ENCODE measurements around the gene CDHR1. TPM values are rescaled to one million over a fixed set of nuclear protein-coding genes. Genes with fewer than 3 reads are reported as not detected.

CDHR1 gene
- total RNA-seq, 4 donors from 2014 or later, result 0.17 to 0.22 TPM; not detected in 2

DNA sequence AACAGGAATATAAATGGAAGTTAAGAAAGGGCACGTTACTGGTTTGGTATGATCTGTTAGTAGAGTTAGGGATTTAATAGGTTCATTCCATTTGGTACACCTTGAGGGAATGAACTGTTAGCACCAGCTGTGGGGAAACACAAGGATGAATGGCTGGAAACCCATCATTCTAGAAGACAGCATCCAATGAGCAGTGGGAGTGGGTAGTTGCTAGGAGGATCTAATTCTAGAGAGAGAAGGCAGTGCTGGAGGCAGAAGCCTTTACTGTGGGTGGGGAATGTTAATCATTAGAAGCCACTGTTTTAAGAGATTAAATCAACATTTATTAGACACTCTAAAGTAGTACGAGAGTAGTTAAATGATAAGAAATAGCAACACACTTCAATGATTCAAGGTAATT lies 36.3 kb upstream of the CDHR1 start:
- TF ChIP-seq, protein P1, sequence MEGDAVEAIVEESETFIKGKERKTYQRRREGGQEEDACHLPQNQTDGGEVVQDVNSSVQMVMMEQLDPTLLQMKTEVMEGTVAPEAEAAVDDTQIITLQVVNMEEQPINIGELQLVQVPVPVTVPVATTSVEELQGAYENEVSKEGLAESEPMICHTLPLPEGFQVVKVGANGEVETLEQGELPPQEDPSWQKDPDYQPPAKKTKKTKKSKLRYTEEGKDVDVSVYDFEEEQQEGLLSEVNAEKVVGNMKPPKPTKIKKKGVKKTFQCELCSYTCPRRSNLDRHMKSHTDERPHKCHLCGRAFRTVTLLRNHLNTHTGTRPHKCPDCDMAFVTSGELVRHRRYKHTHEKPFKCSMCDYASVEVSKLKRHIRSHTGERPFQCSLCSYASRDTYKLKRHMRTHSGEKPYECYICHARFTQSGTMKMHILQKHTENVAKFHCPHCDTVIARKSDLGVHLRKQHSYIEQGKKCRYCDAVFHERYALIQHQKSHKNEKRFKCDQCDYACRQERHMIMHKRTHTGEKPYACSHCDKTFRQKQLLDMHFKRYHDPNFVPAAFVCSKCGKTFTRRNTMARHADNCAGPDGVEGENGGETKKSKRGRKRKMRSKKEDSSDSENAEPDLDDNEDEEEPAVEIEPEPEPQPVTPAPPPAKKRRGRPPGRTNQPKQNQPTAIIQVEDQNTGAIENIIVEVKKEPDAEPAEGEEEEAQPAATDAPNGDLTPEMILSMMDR (IDR thresholded peaks at IDR 0.05; ENCODE audit: low read depth), result no peak

DNA sequence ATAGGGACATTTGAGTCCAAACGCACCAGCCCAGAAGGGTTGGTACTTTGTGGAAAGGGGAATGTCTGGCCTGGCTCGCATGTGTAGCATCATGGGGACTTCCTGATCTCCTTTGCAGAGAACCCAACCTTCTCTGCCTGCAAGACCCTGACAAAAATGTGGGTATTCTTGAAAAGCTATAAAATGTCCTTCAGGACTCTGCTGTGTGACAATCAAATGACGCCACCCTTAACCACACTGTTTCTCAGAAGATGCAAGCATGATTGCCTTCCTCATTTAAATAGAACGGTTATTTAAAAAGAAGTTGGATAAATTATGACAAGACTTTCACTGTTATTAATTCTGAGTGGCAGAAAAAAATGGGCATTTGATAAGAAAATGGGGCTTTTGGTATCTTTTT lies 35.8 kb upstream of the CDHR1 start:
- TF ChIP-seq, protein P1 (IDR thresholded peaks at IDR 0.05; ENCODE audit: low read depth), result no peak

DNA sequence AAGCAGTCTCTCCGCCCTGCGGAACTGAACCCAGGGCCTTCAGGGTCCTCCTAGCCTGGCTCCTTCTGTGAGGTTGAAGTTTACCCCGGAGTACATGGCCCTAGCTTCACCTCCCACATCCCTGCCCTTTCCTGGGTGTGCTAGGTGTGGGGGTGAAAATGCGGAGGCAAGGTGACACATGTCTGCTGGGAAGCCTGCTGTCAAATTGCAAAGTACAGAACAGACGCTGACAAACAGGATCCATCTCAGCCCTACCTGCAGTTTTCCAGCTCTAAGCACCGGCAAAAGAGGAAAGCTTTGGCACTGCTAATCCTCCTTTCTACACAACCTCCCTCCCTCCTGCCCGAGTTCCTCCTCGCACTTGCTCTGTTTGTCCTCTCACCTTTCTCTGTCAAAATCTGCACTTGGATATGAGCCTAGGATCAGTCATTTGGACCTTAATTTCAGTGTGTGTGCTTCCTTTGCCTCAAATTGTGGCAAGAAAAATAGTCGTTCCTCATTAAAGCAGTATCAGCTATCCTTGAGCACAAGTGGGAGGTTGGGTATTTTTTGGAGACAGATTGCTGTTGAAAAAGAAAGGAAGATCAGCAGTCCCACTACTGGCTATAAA lies 35.2 kb upstream of the CDHR1 start:
- TF ChIP-seq, protein P1 (IDR thresholded peaks at IDR 0.05; ENCODE audit: low read depth), result no peak

DNA sequence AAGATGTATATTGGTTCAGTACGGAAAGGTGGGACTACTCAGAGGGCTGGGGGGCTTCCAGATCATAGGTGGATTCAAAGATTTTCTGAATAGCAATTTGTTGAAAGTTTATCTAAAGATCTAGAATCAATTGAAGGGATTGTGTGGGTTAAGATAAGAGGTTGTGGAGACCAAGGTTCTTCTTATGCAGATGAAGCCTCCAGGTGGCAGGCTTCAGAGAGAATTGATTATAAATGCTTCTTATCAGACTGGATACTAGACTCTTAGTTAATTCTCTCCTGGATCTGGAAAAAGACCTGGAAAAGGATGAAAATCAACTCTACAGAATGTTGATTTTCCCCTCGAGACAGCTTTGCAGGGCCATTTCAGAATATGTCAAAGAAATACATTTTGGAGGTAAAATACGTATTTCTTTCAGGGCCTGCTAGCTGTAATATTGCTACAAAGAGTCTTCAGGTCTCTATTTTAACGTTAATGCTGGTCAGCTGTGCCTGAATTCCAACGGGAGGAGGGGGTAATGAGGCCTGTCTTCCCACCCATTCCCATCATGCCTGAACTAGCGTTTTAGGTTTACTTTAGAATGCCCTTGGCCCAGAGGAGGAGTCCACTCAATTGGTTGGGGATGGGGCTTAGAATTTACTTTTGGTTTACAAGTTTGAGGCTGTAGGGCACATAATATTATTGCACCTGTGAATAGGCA lies 33.5 kb upstream of the CDHR1 start:
- TF ChIP-seq, protein P1 (IDR thresholded peaks at IDR 0.05; ENCODE audit: low read depth), result no peak

DNA sequence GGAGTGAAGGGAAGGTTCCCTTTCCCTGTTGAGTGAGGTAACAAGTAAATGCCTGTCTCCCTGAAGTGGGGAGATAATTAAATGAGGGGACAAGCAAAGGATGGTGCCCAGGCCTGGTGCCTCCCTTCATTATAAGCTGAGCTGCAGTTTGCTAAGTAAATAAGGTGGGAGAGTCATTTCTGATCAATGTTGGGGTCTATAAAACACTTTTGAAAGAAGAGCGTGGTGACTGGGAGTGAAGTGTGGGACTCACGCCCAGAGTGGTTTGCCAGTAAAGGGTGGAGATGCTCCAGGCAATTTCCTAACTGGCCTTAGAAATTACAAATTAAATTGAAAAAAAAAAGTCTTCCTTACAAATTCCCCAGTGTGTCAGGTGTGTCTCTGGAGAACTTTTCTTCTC lies 30.3 kb upstream of the CDHR1 start:
- TF ChIP-seq, protein P1 (IDR thresholded peaks at IDR 0.05; ENCODE audit: low read depth), result no peak

DNA sequence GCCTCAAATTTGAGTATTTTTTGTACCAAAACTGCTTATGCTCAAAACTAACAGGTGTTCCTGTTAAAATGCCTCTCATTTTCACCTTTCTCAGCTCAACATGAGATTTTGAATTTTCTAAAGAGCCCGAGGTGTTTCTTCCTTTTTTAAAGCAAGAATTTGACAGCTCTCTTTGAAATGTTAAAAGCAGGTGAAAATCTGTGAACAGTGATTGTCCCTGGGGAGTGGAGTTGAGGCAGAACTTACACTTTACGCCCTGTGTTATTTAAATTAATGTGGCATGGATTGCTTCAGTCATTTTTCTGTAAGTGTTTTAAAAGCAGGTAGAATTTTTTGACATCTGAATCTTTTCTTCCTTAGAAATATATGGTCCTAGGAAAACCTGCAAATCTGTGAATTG lies 29.9 kb upstream of the CDHR1 start:
- TF ChIP-seq, protein P1 (IDR thresholded peaks at IDR 0.05; ENCODE audit: low read depth), result no peak

DNA sequence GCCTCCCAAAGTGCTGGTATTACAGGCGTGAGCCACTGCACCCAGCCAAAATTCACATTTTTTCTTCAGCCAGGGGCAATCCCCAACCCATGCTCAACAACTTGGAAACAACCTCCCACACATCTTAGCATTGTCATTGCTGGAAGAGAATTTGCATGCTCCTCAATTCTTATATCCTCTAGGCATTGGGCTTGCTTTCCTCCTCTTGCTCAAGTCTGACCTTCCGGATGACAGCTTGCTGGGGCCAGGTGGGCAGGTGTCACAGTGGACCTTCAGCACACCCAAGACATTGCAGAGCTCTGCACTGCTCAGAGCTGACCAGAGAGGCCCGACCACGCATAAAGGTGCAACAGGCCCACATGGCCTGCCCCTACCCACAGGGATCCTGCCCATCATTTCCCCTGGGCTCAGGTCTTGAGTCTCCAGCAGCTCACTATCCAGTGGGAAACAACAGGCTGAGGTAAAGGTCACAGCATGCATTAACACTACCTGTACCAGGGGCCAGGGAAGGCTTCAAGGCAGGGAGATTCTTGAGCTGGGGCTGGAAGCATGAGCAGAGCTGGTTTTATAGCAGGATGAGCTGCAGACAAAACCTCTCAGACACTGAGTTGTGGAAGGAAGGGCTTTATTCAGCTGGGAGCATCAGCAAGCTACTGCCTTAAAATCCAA lies 27.6 kb upstream of the CDHR1 start:
- TF ChIP-seq, protein P1 (IDR thresholded peaks at IDR 0.05; ENCODE audit: low read depth), result no peak

Data from subcutaneous adipose tissue (tissue), 4 donors.